IMR-90 (cell line): Measurements from ENCODE around the gene ELL. TPM values are rescaled to one million over a fixed set of nuclear protein-coding genes. Genes with fewer than 3 reads are reported as not detected.
"Not testable (repeated sequence)": the region's sequence is repeated elsewhere in the genome, so short reads cannot be mapped to it uniquely, and the experiment has no call there.

Source experiments
- ATAC-seq: fragments of 200-7000 bp; cut with Tn5 transposase; 2 replicates; pipeline ENCODE4 v1.9.1; 2020; ENCODE audit warnings: low read depth, mild to moderate bottlenecking, moderate library complexity
- BruUV-seq: library from RNA; stranded (reverse); fragments of 400-500 nt; replicated peaks from 2 replicates; lab custom pipeline; 2021; lab: Mats Ljungman, UMichigan
- CTCF ChIA-PET: fragments of 300-600 bp; formaldehyde crosslinking; extraction: SDS; loops from one replicate; lab custom pipeline; 2021; ENCODE audit warnings: antibody characterized with exemption; lab: Yijun Ruan, JAX
- POLR2A ChIA-PET: fragments of 300-600 bp; sonication (Branson Sonifier 250); formaldehyde crosslinking; loops from one replicate; lab custom pipeline; 2022; ENCODE audit warnings: antibody characterized with exemption; ENCODE audit not compliant: unreplicated experiment; lab: Charles Lee
- DNase-seq: peaks from one replicate; pipeline ENCODE4 v3.0.0; 2013
- H2AFZ ChIP-seq: replicated peaks from 2 replicates; pipeline ENCODE3; 2013; ENCODE audit warnings: low read length, mild to moderate bottlenecking; ENCODE audit not compliant: poor library complexity
- H2AK5ac ChIP-seq: 2 replicates; pipeline ENCODE4 v1.6.1; 2013; ENCODE audit warnings: low read depth, low read length, inconsistent platforms
- H2AK9ac ChIP-seq: replicated peaks from 2 replicates; pipeline ENCODE3; 2013; ENCODE audit warnings: mild to moderate bottlenecking, low read depth, low read length, moderate library complexity; ENCODE audit not compliant: poor library complexity
- H2BK120ac ChIP-seq: 2 replicates; pipeline ENCODE4 v1.6.1; 2013; ENCODE audit warnings: low read depth, low read length, inconsistent platforms
- H2BK15ac ChIP-seq: 3 replicates; pipeline ENCODE4 v1.6.1; 2013; ENCODE audit warnings: low read depth, low read length, inconsistent platforms
- H2BK20ac ChIP-seq: 2 replicates; pipeline ENCODE4 v1.6.1; 2013; ENCODE audit warnings: low read depth, mild to moderate bottlenecking, inconsistent platforms, low read length, moderate library complexity
- H2BK5ac ChIP-seq: 2 replicates; pipeline ENCODE4 v1.6.1; 2013; ENCODE audit warnings: mild to moderate bottlenecking, low read depth, low read length, inconsistent platforms; ENCODE audit not compliant: poor library complexity, severe bottlenecking
- H3K14ac ChIP-seq: replicated peaks from 2 replicates; pipeline ENCODE4 v1.6.1; 2013; ENCODE audit warnings: low read depth, low read length, inconsistent platforms
- H3K18ac ChIP-seq: 2 replicates; pipeline ENCODE4 v1.6.1; 2013; ENCODE audit warnings: low read depth, low read length, control low read depth
- H3K23ac ChIP-seq: 2 replicates; pipeline ENCODE4 v1.6.1; 2013; ENCODE audit warnings: low read depth, low read length, inconsistent platforms
- H3K27ac ChIP-seq: 2 replicates; pipeline ENCODE4 v1.5.1; 2013; ENCODE audit warnings: mild to moderate bottlenecking, control low read depth, low read length; ENCODE audit not compliant: insufficient read depth
- H3K27me3 ChIP-seq: 2 replicates; pipeline ENCODE4 v1.6.1; 2013; ENCODE audit warnings: low read length; ENCODE audit not compliant: control insufficient read depth, insufficient read depth
- H3K36me3 ChIP-seq: 2 replicates; pipeline ENCODE4 v1.6.1; 2013; ENCODE audit warnings: low read length, mixed read lengths; ENCODE audit not compliant: control insufficient read depth, insufficient read depth
- H3K4ac ChIP-seq: 2 replicates; pipeline ENCODE4 v1.6.1; 2013; ENCODE audit warnings: low read depth, low read length, inconsistent platforms
- H3K4me1 ChIP-seq: 2 replicates; pipeline ENCODE4 v1.6.1; 2013; ENCODE audit warnings: low read length, mixed read lengths; ENCODE audit not compliant: control insufficient read depth, insufficient read depth
- H3K4me2 ChIP-seq: 2 replicates; pipeline ENCODE4 v1.6.1; 2013; ENCODE audit warnings: low read depth, mild to moderate bottlenecking, control low read depth, low read length, moderate library complexity
- H3K4me3 ChIP-seq: 2 replicates; pipeline ENCODE4 v1.5.1; 2013; ENCODE audit warnings: low read depth, mild to moderate bottlenecking, control low read depth, low read length, moderate library complexity; ENCODE audit not compliant: insufficient read depth
- H3K56ac ChIP-seq: 2 replicates; pipeline ENCODE4 v1.6.1; 2013; ENCODE audit warnings: low read length, inconsistent platforms; ENCODE audit not compliant: insufficient read depth; ENCODE audit errors: extremely low read depth
- H3K79me1 ChIP-seq, 2 experiments: 2 replicates each; pipeline ENCODE4 v1.6.1; 2013; ENCODE audit warnings: low read length in 2 of 2, inconsistent platforms in 1 of 2, low read depth in 1 of 2
- H3K9ac ChIP-seq: 2 replicates; pipeline ENCODE4 v1.6.1; 2013; ENCODE audit warnings: low read depth, low read length, control low read depth
- H3K9me1 ChIP-seq: 2 replicates; pipeline ENCODE4 v1.6.1; 2013; ENCODE audit warnings: low read length, inconsistent platforms; ENCODE audit not compliant: insufficient read depth
- H3K9me3 ChIP-seq: 2 replicates; pipeline ENCODE4 v1.6.1; 2013; ENCODE audit warnings: low read length; ENCODE audit not compliant: control insufficient read depth, insufficient read depth
- H4K20me1 ChIP-seq: 2 replicates; pipeline ENCODE4 v1.6.1; 2013; ENCODE audit warnings: low read length, inconsistent platforms; ENCODE audit not compliant: insufficient read depth
- H4K5ac ChIP-seq: 2 replicates; pipeline ENCODE4 v1.6.1; 2013; ENCODE audit warnings: mild to moderate bottlenecking, low read depth, low read length, control low read depth
- H4K8ac ChIP-seq, 2 experiments: 2 replicates each; pipeline ENCODE4 v1.6.1; 2013; ENCODE audit warnings: low read depth in 2 of 2, low read length in 2 of 2, control low read depth in 1 of 2, inconsistent platforms in 1 of 2
- H4K91ac ChIP-seq: 2 replicates; pipeline ENCODE4 v1.6.1; 2013; ENCODE audit warnings: low read depth, low read length, inconsistent platforms; ENCODE audit not compliant: insufficient read depth
- CEBPB ChIP-seq: IDR thresholded peaks from 2 replicates; pipeline ENCODE4 v1.6.1; 2012; ENCODE audit warnings: low read depth, low read length, improper control_type of control experiment
- FOS ChIP-seq: fragments of 150-350 bp; IDR thresholded peaks from 2 replicates; pipeline ENCODE4 v1.6.1; 2016; ENCODE audit warnings: low read depth, low read length
- MXI1 ChIP-seq: IDR thresholded peaks from 2 replicates; pipeline ENCODE4 v1.6.1; 2012; ENCODE audit warnings: low read depth, mild to moderate bottlenecking, low read length, moderate library complexity, borderline replicate concordance
- RCOR1 ChIP-seq: IDR thresholded peaks from 2 replicates; pipeline ENCODE4 v1.6.1; 2012; ENCODE audit warnings: mild to moderate bottlenecking, low read length, improper control_type of control experiment; ENCODE audit not compliant: insufficient replicate concordance
- WGBS, 2 experiments: methylation state at CpG; one replicate each; pipeline versions ENCODE4 v1.1.5 to v1.1.7; 2013; ENCODE audit warnings: missing lambda C conversion rate in 2 of 2; ENCODE audit not compliant: insufficient read length in 1 of 2; ENCODE audit errors: extremely low coverage in 2 of 2; 5-methylcytosine and 5-hydroxymethylcytosine counted together
- dilution Hi-C: fragments of 300-500 bp; cut with HindIII; formaldehyde crosslinking; loops from one replicate; pipeline ENCODE4 v1.14.3; 2018; ENCODE audit warnings: low sequenced_read_pairs; ENCODE audit not compliant: unreplicated experiment
- in situ Hi-C: fragments of 300-500 bp; cut with MboI; formaldehyde crosslinking; loops from 3 replicates; pipeline ENCODE4 v1.14.3; 2019; ENCODE audit warnings: low sequenced_read_pairs, inconsistent platforms, mixed read lengths
- intact Hi-C: fragments of 100-400 bp; cut with micrococcal nuclease; formaldehyde crosslinking; loops from 2 replicates; pipeline ENCODE4 v1.10.0; 2022
- polyA plus RNA-seq, 3 experiments: library from polyadenylated mRNA; depleted of rRNA; stranded (reverse); fragments of >200 nt; gene quantifications; 2 replicates each; pipeline ENCODE4 v1.2.3, GENCODE V29; 2012; ENCODE audit warnings: low replicate concordance in 1 of 3
- total RNA-seq: library from RNA; depleted of rRNA; stranded (reverse); fragments of >200 nt; gene quantifications from 2 replicates; pipeline ENCODE4 v1.2.3, GENCODE V29; 2012

The ELL gene
- total and polyA plus RNA-seq, 2 of the 4 experiments (the other 2 are of a cell fraction) = 6.3 to 13.1 TPM

GRCh38 chr19:18541992-18542940, 20.4 kb upstream of the ELL start (continued):
- TF ChIP-seq FOS (no peak), MXI1 (no peak)

GRCh38 chr19:18541258-18541991, 19.6 kb upstream of the ELL start:
- peaks cover 20 to 34% of the 10 kb centered on the region in 2 experiments for H3K79me1 ChIP-seq
- H3K9me3 ChIP-seq = no peaks in the 10 kb centered on the region
- no TSS peak for BruUV-seq
- no peak for ATAC-seq
- H2AK9ac ChIP-seq = no peak overlapping the region
- H2BK20ac ChIP-seq = no peak overlapping the region
- H3K56ac ChIP-seq = no peak overlapping the region
- no peak overlapping the region for H3K23ac ChIP-seq
- H3K36me3 ChIP-seq = peaks cover 38% of the 10 kb centered on the region
- no peak for DNase-seq
- WGBS, 2 experiments = no CpG with 5 or more reads among the region's 21 CpGs
- no peak overlapping the region for H2AK5ac ChIP-seq
- intact Hi-C loops = no loop called here
- no peak overlapping the region for H3K18ac ChIP-seq
- H3K27ac ChIP-seq = no peak overlapping the region
- no peak overlapping the region for H3K4ac ChIP-seq
- no peak overlapping the region for H3K14ac ChIP-seq
- H3K9me1 ChIP-seq = peaks cover 13% of the 10 kb centered on the region
- peaks cover 7% of the 10 kb centered on the region for H3K4me1 ChIP-seq
- no peak overlapping the region for H3K4me3 ChIP-seq
- H3K27me3 ChIP-seq = no peaks in the 10 kb centered on the region
- no peak overlapping the region for H3K9ac ChIP-seq
- POLR2A ChIA-PET = no interaction called here
- no peak overlapping the region for H2BK5ac ChIP-seq
- no peak overlapping the region for H2BK15ac ChIP-seq
- H2AFZ ChIP-seq = peak overlapping the region; percentile 58
- H2BK120ac ChIP-seq = no peak overlapping the region
- H4K20me1 ChIP-seq = no peaks in the 10 kb centered on the region
- CTCF ChIA-PET = no interaction called here
- H4K8ac ChIP-seq = no peak overlapping the region
- no peak overlapping the region for H4K91ac ChIP-seq
- dilution Hi-C loops = no loop called here
- TF ChIP-seq CEBPB (no peak), RCOR1 (peak; percentile 66)
- no peak overlapping the region; the same call in 1 of the 2 replicates for H3K4me2 ChIP-seq
- in situ Hi-C loops = no loop called here
- H4K5ac ChIP-seq = no peak overlapping the region

GRCh38 chr19:18540200-18540599, 18.3 kb upstream of the ELL start:
- H4K91ac ChIP-seq, H2BK20ac ChIP-seq, H2BK15ac ChIP-seq, H2BK5ac ChIP-seq, in situ Hi-C loops, H2BK120ac ChIP-seq, H3K27me3 ChIP-seq, H4K20me1 ChIP-seq, H3K9me3 ChIP-seq, H3K4ac ChIP-seq, intact Hi-C loops, H3K14ac ChIP-seq, H4K5ac ChIP-seq, POLR2A ChIA-PET, BruUV-seq, H3K4me3 ChIP-seq, H3K23ac ChIP-seq, H3K18ac ChIP-seq, DNase-seq, H3K9ac ChIP-seq, H2AFZ ChIP-seq, H2AK5ac ChIP-seq, H3K4me2 ChIP-seq, H2AK9ac ChIP-seq, H3K27ac ChIP-seq, H3K4me1 ChIP-seq, H3K56ac ChIP-seq, H4K8ac ChIP-seq, dilution Hi-C loops, CTCF ChIA-PET, ATAC-seq: not testable (repeated sequence)
- peaks cover 13% of the 10 kb centered on the region for H3K9me1 ChIP-seq
- peaks cover 48% of the 10 kb centered on the region for H3K36me3 ChIP-seq
- no CpG with 5 or more reads among the region's 1 CpG for WGBS, 2 experiments
- peaks cover 20 to 40% of the 10 kb centered on the region in 2 experiments for H3K79me1 ChIP-seq
